ENCODE data around the gene MMEL1. TPM values are rescaled to one million over a fixed set of nuclear protein-coding genes. Genes with fewer than 3 reads are reported as not detected.

The MMEL1 gene
- total RNA-seq, 6 experiments from 2014 or later, result not detected

GRCh38 chr1:2588661-2589430, 44.0 kb downstream of the MMEL1 start:
- Mint-ChIP-seq H3K4me1 (ENCODE audit: low read depth) (peaks cover 9% of the 10 kb centered on the region; the same call in 1 of the 2 replicates), H3K27me3 (ENCODE audit: insufficient read depth) (peaks cover 1% of the 10 kb centered on the region; the same call in 1 of the 2 replicates), H3K27ac (no peak overlapping the region), H3K36me3 (ENCODE audit: low read depth) (no peaks in the 10 kb centered on the region), H3K4me3 (no peak overlapping the region), H3K9me3 (no peaks in the 10 kb centered on the region)
- no peak for TF ChIP-seq CTCF (IDR thresholded peaks at IDR 0.05)
- no peak for DNase-seq

- Mint-ChIP-seq H3K36me3 (ENCODE audit: low read depth) (no peaks in the 10 kb centered on the region), H3K27me3 (ENCODE audit: insufficient read depth) (peaks cover 1% of the 10 kb centered on the region; the same call in 1 of the 2 replicates), H3K4me1 (ENCODE audit: low read depth) (peaks cover 9% of the 10 kb centered on the region; the same call in 1 of the 2 replicates), H3K9me3 (no peaks in the 10 kb centered on the region), H3K4me3 (peak overlapping the region; percentile 81), H3K27ac (no peak overlapping the region)
- DNase-seq, result no peak
- TF ChIP-seq CTCF (IDR thresholded peaks at IDR 0.05), result no peak
Measured at GRCh38 chr1:2587860-2588571, 44.8 kb downstream of the MMEL1 start.

- Mint-ChIP-seq H3K4me3 (peak overlapping the region; percentile 81), H3K27ac (no peak overlapping the region), H3K4me1 (ENCODE audit: low read depth) (peaks cover 11% of the 10 kb centered on the region; the same call in 1 of the 2 replicates), H3K27me3 (ENCODE audit: insufficient read depth) (peaks cover 4% of the 10 kb centered on the region), H3K9me3 (no peaks in the 10 kb centered on the region), H3K36me3 (ENCODE audit: low read depth) (no peaks in the 10 kb centered on the region)
- TF ChIP-seq CTCF (IDR thresholded peaks at IDR 0.05), result no peak
- no peak for DNase-seq
Measured at GRCh38 chr1:2587071-2587859, 45.6 kb downstream of the MMEL1 start.

GRCh38 chr1:2586154-2587070, 46.4 kb downstream of the MMEL1 start, which contains the start of gene PRXL2B:
PRXL2B (plus strand) TSS chr1:2586777; CDS start chr1:2586886, 109 bp downstream.
- H3K9me3 Mint-ChIP-seq, result no peaks in the 10 kb centered on the region
- peak; percentile 99 for DNase-seq
- peaks cover 13% of the 10 kb centered on the region; the same call in 1 of the 2 replicates for H3K4me1 Mint-ChIP-seq (ENCODE audit: low read depth)
- peak within 1 kb of the TSS; percentile 72 for H3K27ac Mint-ChIP-seq
- peaks cover 8% of the 10 kb centered on the region for H3K27me3 Mint-ChIP-seq (ENCODE audit: insufficient read depth)
- TF ChIP-seq CTCF (IDR thresholded peaks at IDR 0.05), result no peak
- H3K36me3 Mint-ChIP-seq (ENCODE audit: low read depth), result no peaks in the 10 kb centered on the region
- H3K4me3 Mint-ChIP-seq, result peak within 1 kb of the TSS; percentile 88

All from HFFc6 (cell line).